Endodermal cell (in vitro differentiated cells): ENCODE data around the gene RAVER2. TPM values are rescaled to one million over a fixed set of nuclear protein-coding genes. Genes with fewer than 3 reads are reported as not detected.
A peak's percentile ranks its signal among the peaks of the same experiment; 100 is the strongest.

ENCODE experiments used
- DNase-seq: peaks from one replicate; pipeline ENCODE4 v3.0.0-alpha.2; 2017
- H3K27ac ChIP-seq: 2 replicates; pipeline ENCODE4 v1.5.1; 2013; ENCODE audit warnings: mild to moderate bottlenecking, low read depth, low read length, moderate library complexity
- H3K27me3 ChIP-seq: 2 replicates; pipeline ENCODE4 v1.6.1; 2013; ENCODE audit warnings: mild to moderate bottlenecking, low read length, moderate library complexity; ENCODE audit not compliant: insufficient read depth, control insufficient read depth, poor library complexity, severe bottlenecking
- H3K36me3 ChIP-seq: 2 replicates; pipeline ENCODE4 v1.7.0; 2013; ENCODE audit warnings: mild to moderate bottlenecking, low read length, moderate library complexity; ENCODE audit not compliant: control insufficient read depth, insufficient read depth
- H3K4me1 ChIP-seq: one replicate; pipeline ENCODE4 v1.7.0; 2013; ENCODE audit warnings: low read length; ENCODE audit not compliant: control insufficient read depth, insufficient read depth
- H3K4me3 ChIP-seq: 2 replicates; pipeline ENCODE4 v1.5.1; 2013; ENCODE audit warnings: mild to moderate bottlenecking, low read length, moderate library complexity
- H3K9ac ChIP-seq: 2 replicates; pipeline ENCODE4 v1.6.1; 2013; ENCODE audit warnings: mild to moderate bottlenecking, low read length, moderate library complexity; ENCODE audit not compliant: poor library complexity, severe bottlenecking; ENCODE audit errors: extremely low read depth
- H3K9me3 ChIP-seq: 2 replicates; pipeline ENCODE4 v1.6.1; 2013; ENCODE audit warnings: mild to moderate bottlenecking, low read length, moderate library complexity; ENCODE audit not compliant: control insufficient read depth
- H3K27ac Mint-ChIP-seq: 2 replicates; pipeline ENCODE4 v1.8.0; 2020; ENCODE audit warnings: mixed read lengths
- H3K27me3 Mint-ChIP-seq: 2 replicates; pipeline ENCODE4 v1.8.0; 2021; ENCODE audit warnings: mild to moderate bottlenecking, mixed read lengths; ENCODE audit not compliant: insufficient read depth
- H3K36me3 Mint-ChIP-seq: 2 replicates; pipeline ENCODE4 v1.8.0; 2020; ENCODE audit warnings: low read depth, mixed read lengths
- H3K4me1 Mint-ChIP-seq: 2 replicates; pipeline ENCODE4 v1.8.0; 2020; ENCODE audit warnings: mixed read lengths
- H3K4me3 Mint-ChIP-seq: 2 replicates; pipeline ENCODE4 v1.8.0; 2020; ENCODE audit warnings: mild to moderate bottlenecking, moderate library complexity, mixed read lengths
- H3K9me3 Mint-ChIP-seq: 2 replicates; pipeline ENCODE4 v1.8.0; 2020; ENCODE audit warnings: mild to moderate bottlenecking, mixed read lengths
- CTCF ChIP-seq: fragments of 200-600 bp; sonication (generic); conservative IDR thresholded peaks from 2 replicates; pipeline ENCODE4 v1.5.0; 2021; ENCODE audit warnings: antibody characterized with exemption, mild to moderate bottlenecking
- WGBS, 2 experiments: methylation state at CpG; one replicate each; pipeline versions ENCODE4 v1.1.5 to v1.1.7; 2013; ENCODE audit warnings: missing lambda C conversion rate in 2 of 2, mixed read lengths in 1 of 2; ENCODE audit not compliant: insufficient coverage in 1 of 2, insufficient read length in 1 of 2; 5-methylcytosine and 5-hydroxymethylcytosine counted together
- total RNA-seq, 2 donors: library from RNA; stranded (reverse); fragmentation: NEBNext Ultra II Directional in 1 of 2; extraction: Animal tissue kit (Norgen Biotek cat#: 25700) in 1 of 2; gene quantifications; 2 replicates in 1 of 2; 3 replicates in 1 of 2; pipeline ENCODE4 v1.2.1, GENCODE V29; 2021

RAVER2 gene
- total RNA-seq, 2 donors from 2014 or later = 20.3 to 21.8 TPM

- no peaks in the 10 kb centered on the region for H3K9me3 ChIP-seq
- no peaks in the 10 kb centered on the region for H3K4me1 ChIP-seq
- Mint-ChIP-seq H3K27ac (no peak overlapping the region), H3K9me3 (no peaks in the 10 kb centered on the region), H3K27me3 (no peaks in the 10 kb centered on the region), H3K4me1 (peaks cover 5% of the 10 kb centered on the region), H3K36me3 (peaks cover 11% of the 10 kb centered on the region), H3K4me3 (no peak overlapping the region)
- no peak overlapping the region for H3K9ac ChIP-seq
- no peaks in the 10 kb centered on the region for H3K27me3 ChIP-seq
- DNase-seq = no peak
- H3K36me3 ChIP-seq = peaks cover 34% of the 10 kb centered on the region
- TF ChIP-seq CTCF = no peak
- WGBS, 2 experiments = 100% methylated on average over 1 of the region's 1 CpG; no CpG with 5 or more reads in 1 of the 2 experiments
- no peak overlapping the region for H3K4me3 ChIP-seq
- no peak overlapping the region for H3K27ac ChIP-seq
Observed at GRCh38 chr1:64828829-64829228, 84.0 kb downstream of the RAVER2 start.

- Mint-ChIP-seq H3K27me3 (no peaks in the 10 kb centered on the region), H3K4me1 (peaks cover 5% of the 10 kb centered on the region), H3K4me3 (no peak overlapping the region), H3K36me3 (peaks cover 15% of the 10 kb centered on the region), H3K27ac (no peak overlapping the region), H3K9me3 (no peaks in the 10 kb centered on the region)
- Histone ChIP-seq H3K27me3 (no peaks in the 10 kb centered on the region), H3K4me3 (no peak overlapping the region), H3K36me3 (peaks cover 40% of the 10 kb centered on the region), H3K9ac (no peak overlapping the region), H3K27ac (no peak overlapping the region), H3K4me1 (no peaks in the 10 kb centered on the region), H3K9me3 (no peaks in the 10 kb centered on the region)
- 77 to 85% methylated on average over 6 to 8 of the region's 8 CpGs for WGBS, 2 experiments
- no peak for TF ChIP-seq CTCF
- peak; percentile 65 for DNase-seq
Observed at GRCh38 chr1:64829411-64830029, 84.6 kb downstream of the RAVER2 start.

GRCh38 chr1:64830030-64830651, 85.3 kb downstream of the RAVER2 start:
- Histone ChIP-seq H3K9me3 (no peaks in the 10 kb centered on the region), H3K27me3 (no peaks in the 10 kb centered on the region), H3K27ac (no peak overlapping the region), H3K9ac (no peak overlapping the region), H3K4me3 (no peak overlapping the region), H3K4me1 (no peaks in the 10 kb centered on the region), H3K36me3 (peaks cover 42% of the 10 kb centered on the region)
- TF ChIP-seq CTCF = no peak
- Mint-ChIP-seq H3K4me3 (no peak overlapping the region), H3K36me3 (peaks cover 15% of the 10 kb centered on the region), H3K27me3 (no peaks in the 10 kb centered on the region), H3K9me3 (no peaks in the 10 kb centered on the region), H3K27ac (no peak overlapping the region), H3K4me1 (peaks cover 5% of the 10 kb centered on the region)
- 86 to 90% methylated on average over 3 to 5 of the region's 5 CpGs for WGBS, 2 experiments
- peak; percentile 36 for DNase-seq
